HG03342 (cell line): ENCODE results near the gene HES3.

Experiments used
- ATAC-seq: cut with Tn5 transposase; IDR thresholded peaks from one replicate; pipeline ENCODE4 v1.9.1; 2021; ENCODE audit warnings: mild to moderate bottlenecking, moderate library complexity; ENCODE audit not compliant: unreplicated experiment

HES3 gene

DNA sequence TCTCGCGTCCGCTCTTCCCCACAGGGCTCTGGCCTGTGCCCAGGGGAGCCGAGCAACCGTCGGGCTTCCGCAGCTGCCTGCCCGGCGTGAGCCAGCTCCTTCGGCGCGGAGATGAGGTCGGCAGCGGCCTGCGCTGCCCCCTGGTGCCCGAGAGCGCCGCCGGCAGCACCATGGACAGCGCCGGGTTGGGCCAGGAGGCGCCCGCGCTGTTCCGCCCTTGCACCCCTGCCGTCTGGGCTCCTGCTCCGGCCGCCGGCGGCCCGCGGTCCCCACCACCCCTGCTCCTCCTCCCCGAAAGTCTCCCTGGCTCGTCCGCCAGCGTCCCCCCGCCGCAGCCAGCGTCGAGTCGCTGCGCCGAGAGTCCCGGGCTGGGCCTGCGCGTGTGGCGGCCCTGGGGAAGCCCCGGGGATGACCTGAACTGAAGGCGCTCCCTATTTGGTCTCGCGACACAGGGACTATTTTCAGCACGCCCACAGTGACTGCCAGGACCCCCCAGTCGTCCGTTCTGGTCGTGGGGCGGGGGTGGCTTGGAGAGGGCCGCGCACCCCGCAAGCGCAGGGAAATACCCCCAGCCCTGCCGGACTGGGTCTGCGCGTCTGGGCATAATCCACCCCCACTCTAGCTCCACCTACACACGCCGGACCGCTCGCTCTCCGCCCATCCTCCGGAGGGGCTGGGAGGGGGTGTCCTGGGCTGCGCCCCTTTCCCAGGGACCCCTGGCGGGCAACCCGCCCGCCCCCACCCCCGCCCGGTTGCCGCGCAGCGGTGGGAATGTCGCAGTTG is 1.3 kb downstream of the HES3 start:
- peak; percentile 42 for ATAC-seq

DNA sequence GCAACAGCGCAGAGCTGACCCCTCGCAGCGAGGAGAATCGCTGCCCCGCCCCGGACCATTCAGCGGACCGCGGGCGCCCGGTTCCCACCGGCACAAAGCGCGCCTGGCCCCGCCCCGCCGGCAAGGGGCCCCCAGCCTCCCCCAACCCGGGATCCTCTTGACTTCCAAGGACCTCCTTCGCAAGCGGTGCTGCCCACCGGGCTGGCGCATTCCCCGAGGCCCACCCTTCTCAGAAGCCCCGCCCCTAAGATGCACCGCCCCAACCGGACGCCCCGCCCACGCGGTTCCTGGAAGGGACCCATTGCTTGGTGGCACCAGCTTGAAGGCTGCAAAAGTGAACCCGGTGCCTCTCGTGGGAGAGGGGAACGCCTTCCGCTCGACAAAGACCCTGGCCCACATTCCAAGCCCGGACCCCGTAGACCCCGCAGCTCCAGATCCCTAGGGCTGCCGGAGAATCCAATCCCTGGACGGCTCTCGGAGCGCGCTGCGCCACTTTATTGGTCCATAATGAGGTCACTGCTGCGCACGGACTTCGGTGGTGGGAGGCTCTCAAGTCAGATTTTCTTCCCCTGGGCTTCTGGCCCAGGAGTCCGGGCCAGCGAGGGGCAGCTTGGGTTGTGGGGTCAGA is 2.0 kb downstream of the HES3 start:
- ATAC-seq, result no peak

DNA sequence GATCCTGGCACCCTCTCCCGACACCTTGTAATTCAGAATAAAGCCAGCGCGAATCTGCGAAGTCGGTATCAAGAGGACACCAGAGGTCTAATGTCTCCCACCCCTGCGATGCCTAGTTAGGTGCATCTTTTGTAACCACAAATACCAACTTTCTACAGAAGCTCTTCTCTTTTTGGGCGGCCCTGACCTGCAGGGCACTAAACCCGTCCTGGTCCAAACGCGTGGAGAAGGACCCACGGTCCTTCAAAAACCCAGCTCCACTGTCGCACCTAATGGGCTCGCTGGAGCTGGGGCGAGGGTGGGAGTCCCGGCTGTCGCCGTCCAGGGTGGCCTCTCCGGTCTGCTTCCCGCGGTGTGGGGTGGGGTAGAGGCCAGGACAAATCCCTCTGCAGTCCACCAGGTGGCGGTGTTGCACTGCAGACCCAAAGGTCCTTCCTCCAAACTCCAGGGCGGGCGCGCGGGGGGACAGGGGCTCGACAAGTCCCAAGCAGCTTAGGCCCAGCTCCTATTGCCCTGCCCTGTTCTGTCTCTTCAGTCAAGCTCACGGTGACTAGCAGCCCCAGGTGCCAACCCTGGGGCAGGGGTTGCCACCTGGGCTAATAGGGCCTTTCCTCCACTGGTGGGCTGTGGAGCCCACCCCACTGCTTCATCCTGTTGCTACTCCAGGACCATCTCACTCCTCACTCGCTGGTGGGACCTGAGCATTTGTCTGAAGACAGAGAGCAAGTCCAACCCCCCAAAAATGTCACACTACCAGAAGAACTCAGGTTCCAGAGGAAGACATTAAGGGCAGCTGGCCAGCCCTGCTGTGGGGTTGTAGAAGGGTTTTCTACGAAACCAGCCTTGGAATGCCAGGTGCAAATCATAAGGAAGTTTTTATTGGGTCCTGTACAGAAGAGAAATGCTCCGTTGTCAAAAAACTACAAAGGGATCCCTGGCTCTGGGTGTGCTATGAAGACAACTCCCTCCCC is 2.8 kb downstream of the HES3 start:
- ATAC-seq, result no peak

GRCh38 chr1:6247651-6248050 is 3.7 kb downstream of the HES3 start:
- no peak for ATAC-seq

- ATAC-seq, result no peak
Measured at GRCh38 chr1:6248161-6248776, 4.3 kb downstream of the HES3 start.

DNA sequence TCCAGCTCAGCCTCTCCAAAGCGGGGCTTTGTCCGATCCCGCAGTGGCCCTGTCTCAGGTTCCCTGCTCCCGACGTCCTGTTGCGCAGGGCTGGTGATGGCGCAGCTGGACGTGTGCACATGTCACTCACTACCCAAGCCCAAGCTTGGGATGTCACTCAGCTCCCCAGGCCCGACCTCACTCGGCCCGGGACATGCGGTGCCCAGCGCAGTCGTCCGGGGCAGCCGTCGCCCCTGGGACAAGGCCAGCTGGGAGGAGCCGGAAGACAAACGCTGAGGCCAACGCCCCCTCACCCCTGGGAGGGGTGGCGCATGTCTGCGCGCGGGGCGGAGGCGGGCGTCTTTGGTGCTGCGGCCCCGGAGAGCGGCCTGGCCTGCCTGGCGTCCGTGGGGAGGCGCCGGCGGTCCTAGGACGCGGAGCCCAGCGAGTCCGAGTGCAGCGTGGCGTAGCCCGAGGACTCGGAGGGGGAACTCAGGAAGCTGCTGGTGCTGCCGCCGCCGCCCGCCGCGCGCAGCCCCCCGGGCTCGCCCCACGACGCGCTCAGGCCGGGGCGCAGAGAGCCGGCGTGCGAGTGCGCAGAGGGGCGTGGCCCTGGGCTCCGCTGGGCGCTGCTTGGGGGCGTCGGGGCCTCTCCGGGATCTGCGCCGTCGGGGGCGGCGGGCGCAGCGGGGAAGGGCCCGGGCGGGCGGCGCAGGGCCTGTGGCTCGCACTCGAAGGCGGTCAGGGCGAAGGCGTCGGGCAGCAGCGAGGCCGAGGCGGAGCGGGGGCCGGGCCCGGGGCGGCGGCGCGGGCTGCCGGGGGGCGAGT is 5.2 kb downstream of the HES3 start:
- no peak for ATAC-seq

GRCh38 chr1:6249739-6250689 is 6.0 kb downstream of the HES3 start:
- ATAC-seq, result no peak

DNA sequence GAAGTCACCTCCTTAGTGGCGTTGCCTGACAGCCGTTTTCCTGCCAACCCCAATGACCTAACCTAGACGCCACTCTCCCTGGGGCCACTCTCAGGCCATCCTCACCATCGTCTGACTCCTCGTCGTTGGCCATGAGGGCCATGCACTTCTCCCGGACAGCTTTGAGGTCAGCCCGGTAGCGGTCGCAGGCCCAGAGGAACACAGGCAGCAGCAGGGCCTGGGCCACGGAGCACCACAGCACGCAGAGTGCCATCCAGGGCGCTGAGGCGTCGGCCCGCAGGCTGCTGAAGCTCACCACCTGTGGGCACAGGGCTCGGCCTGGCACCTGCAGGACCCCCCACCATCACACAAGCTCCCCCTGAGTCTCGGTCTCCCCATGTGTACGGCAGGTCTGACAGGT is 7.3 kb downstream of the HES3 start:
- no peak for ATAC-seq

DNA sequence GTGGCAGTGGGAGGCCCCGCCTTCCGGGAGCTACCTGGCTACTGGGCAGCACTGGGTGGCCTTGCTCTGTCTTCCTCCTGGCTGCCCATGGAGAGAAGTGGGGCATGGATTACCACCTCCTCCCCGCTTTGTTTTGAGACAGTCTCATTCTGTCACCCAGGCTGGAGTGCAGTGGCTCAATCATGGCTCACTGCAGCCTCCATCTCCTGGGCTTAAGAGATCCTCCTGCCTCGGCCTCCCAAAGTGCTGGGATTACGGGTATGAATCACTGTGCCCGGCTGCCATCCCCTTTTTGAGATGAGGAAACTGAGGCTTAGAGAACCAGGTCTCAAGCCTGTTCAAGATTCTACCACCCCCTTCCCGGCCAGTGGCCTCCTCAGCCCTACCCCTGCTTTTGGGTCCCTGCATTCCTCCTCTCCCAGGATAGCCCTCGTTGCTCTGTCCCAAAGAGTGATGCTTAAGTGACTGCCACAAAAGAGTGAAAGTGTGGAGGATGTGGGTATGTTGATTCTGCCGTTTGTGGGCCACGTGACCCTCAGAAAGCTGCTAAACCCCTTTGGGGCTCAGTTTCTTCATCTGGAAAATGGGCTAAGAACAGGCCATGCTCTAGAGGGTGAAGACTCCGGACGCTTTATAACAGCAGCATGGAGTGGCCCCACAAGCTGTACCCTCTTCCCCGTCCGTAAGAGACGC is 7.8 kb downstream of the HES3 start:
- no peak for ATAC-seq

- no peak for ATAC-seq
Measured at GRCh38 chr1:6252374-6252710, 8.4 kb downstream of the HES3 start.

GRCh38 chr1:6253380-6253779 is 9.4 kb downstream of the HES3 start:
- no peak for ATAC-seq

DNA sequence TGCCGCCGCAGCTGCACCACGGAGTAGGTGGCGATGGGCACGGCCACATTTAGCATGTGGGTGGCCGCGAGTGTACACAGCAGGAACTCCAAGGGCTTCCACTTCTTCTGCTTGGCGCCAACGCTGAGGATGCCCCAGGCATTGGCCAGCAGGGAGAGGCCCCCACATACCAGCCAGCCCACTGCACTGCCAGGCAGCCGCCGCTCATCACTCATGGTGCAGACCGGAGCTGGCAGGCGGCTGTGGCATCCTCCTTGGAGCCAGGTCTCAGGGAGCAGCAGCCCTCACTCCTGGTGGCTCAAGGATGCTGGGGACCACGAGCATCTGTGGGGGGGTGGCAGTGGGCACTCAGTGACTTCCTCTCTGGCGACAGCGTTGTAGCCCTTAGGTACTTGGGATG is 10.7 kb downstream of the HES3 start:
- ATAC-seq, result no peak

- no peak for ATAC-seq
Measured at GRCh38 chr1:6256645-6257044, 12.7 kb downstream of the HES3 start.

DNA sequence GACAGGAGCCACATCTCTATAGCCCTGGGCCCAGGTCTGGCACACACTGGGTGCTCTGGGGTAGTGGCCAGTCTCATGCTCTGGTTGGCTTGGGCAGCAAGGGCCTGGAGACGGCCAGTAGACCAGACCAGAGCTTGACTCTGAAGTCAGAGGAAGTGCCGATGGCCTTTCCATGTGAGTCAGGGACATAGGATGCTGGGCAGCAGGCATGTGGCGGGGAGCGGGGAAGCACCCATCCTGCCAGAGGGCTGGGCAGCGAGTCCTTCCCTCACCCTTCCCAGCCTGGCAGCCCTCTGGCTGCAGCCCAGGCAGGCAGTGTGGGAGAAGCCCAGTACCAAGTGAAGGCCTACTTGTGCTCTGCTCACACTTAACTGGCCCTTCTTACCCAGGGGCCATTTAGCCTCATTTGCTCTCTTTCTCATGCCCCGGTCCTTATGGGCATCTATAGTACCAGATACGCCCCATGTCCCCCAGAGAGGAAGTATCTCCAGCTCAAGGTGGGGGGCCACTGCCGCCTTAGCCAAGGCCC is 13.6 kb downstream of the HES3 start:
- no peak for ATAC-seq

GRCh38 chr1:6258675-6259074 is 14.7 kb downstream of the HES3 start:
- ATAC-seq, result no peak

- ATAC-seq, result peak; percentile 57
Measured at GRCh38 chr1:6259491-6260362, 15.7 kb downstream of the HES3 start.

DNA sequence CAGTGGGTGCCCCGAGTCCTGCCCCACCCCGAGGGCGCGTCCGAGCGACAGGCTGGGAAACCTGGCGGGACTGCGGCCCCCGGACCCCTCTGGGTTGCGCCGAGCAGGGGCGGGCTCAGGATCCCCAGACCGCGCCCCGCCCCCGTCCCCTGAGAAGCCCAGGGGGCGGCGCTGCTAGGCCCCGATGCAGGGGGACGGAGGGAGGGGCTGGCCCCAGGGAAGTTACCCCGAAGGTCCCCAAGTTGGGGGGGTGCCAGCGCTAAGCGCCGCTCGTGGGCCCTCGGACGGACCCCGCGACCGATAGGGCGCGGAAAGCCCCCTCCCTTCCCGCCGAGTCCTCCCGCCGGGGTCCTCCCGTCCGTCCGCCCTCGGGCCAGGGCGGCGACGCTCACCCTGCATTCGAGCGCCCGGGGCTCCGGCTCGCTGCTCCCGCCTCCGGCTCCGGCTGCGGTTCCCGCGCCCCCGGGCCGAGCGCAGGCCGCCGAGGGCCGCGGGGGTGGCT is 16.5 kb downstream of the HES3 start:
- ATAC-seq, result no peak
